IMR-90 (cell line): Measurements from ENCODE around the gene GNE. TPM values are rescaled to one million over a fixed set of nuclear protein-coding genes. Genes with fewer than 3 reads are reported as not detected.

Experiments
- ATAC-seq: fragments of 200-7000 bp; cut with Tn5 transposase; 2 replicates; pipeline ENCODE4 v1.9.1; 2020; ENCODE audit warnings: low read depth, mild to moderate bottlenecking, moderate library complexity
- BruUV-seq: library from RNA; stranded (reverse); fragments of 400-500 nt; replicated peaks from 2 replicates; lab custom pipeline; 2021; lab: Mats Ljungman, UMichigan
- CTCF ChIA-PET: fragments of 300-600 bp; formaldehyde crosslinking; extraction: SDS; loops from one replicate; lab custom pipeline; 2021; ENCODE audit warnings: antibody characterized with exemption; lab: Yijun Ruan, JAX
- POLR2A ChIA-PET: fragments of 300-600 bp; sonication (Branson Sonifier 250); formaldehyde crosslinking; loops from one replicate; lab custom pipeline; 2022; ENCODE audit warnings: antibody characterized with exemption; ENCODE audit not compliant: unreplicated experiment; lab: Charles Lee
- DNase-seq: peaks from one replicate; pipeline ENCODE4 v3.0.0; 2013
- H2AFZ ChIP-seq: replicated peaks from 2 replicates; pipeline ENCODE3; 2013; ENCODE audit warnings: low read length, mild to moderate bottlenecking; ENCODE audit not compliant: poor library complexity
- H2AK5ac ChIP-seq: 2 replicates; pipeline ENCODE4 v1.6.1; 2013; ENCODE audit warnings: low read depth, low read length, inconsistent platforms
- H2AK9ac ChIP-seq: replicated peaks from 2 replicates; pipeline ENCODE3; 2013; ENCODE audit warnings: mild to moderate bottlenecking, low read depth, low read length, moderate library complexity; ENCODE audit not compliant: poor library complexity
- H2BK120ac ChIP-seq: 2 replicates; pipeline ENCODE4 v1.6.1; 2013; ENCODE audit warnings: low read depth, low read length, inconsistent platforms
- H2BK15ac ChIP-seq: 3 replicates; pipeline ENCODE4 v1.6.1; 2013; ENCODE audit warnings: low read depth, low read length, inconsistent platforms
- H2BK20ac ChIP-seq: 2 replicates; pipeline ENCODE4 v1.6.1; 2013; ENCODE audit warnings: low read depth, mild to moderate bottlenecking, inconsistent platforms, low read length, moderate library complexity
- H2BK5ac ChIP-seq: 2 replicates; pipeline ENCODE4 v1.6.1; 2013; ENCODE audit warnings: mild to moderate bottlenecking, low read depth, low read length, inconsistent platforms; ENCODE audit not compliant: poor library complexity, severe bottlenecking
- H3K14ac ChIP-seq: replicated peaks from 2 replicates; pipeline ENCODE4 v1.6.1; 2013; ENCODE audit warnings: low read depth, low read length, inconsistent platforms
- H3K18ac ChIP-seq: 2 replicates; pipeline ENCODE4 v1.6.1; 2013; ENCODE audit warnings: low read depth, low read length, control low read depth
- H3K23ac ChIP-seq: 2 replicates; pipeline ENCODE4 v1.6.1; 2013; ENCODE audit warnings: low read depth, low read length, inconsistent platforms
- H3K27ac ChIP-seq: 2 replicates; pipeline ENCODE4 v1.5.1; 2013; ENCODE audit warnings: mild to moderate bottlenecking, control low read depth, low read length; ENCODE audit not compliant: insufficient read depth
- H3K27me3 ChIP-seq: 2 replicates; pipeline ENCODE4 v1.6.1; 2013; ENCODE audit warnings: low read length; ENCODE audit not compliant: control insufficient read depth, insufficient read depth
- H3K36me3 ChIP-seq: 2 replicates; pipeline ENCODE4 v1.6.1; 2013; ENCODE audit warnings: low read length, mixed read lengths; ENCODE audit not compliant: control insufficient read depth, insufficient read depth
- H3K4ac ChIP-seq: 2 replicates; pipeline ENCODE4 v1.6.1; 2013; ENCODE audit warnings: low read depth, low read length, inconsistent platforms
- H3K4me1 ChIP-seq: 2 replicates; pipeline ENCODE4 v1.6.1; 2013; ENCODE audit warnings: low read length, mixed read lengths; ENCODE audit not compliant: control insufficient read depth, insufficient read depth
- H3K4me2 ChIP-seq: 2 replicates; pipeline ENCODE4 v1.6.1; 2013; ENCODE audit warnings: low read depth, mild to moderate bottlenecking, control low read depth, low read length, moderate library complexity
- H3K4me3 ChIP-seq: 2 replicates; pipeline ENCODE4 v1.5.1; 2013; ENCODE audit warnings: low read depth, mild to moderate bottlenecking, control low read depth, low read length, moderate library complexity; ENCODE audit not compliant: insufficient read depth
- H3K56ac ChIP-seq: 2 replicates; pipeline ENCODE4 v1.6.1; 2013; ENCODE audit warnings: low read length, inconsistent platforms; ENCODE audit not compliant: insufficient read depth; ENCODE audit errors: extremely low read depth
- H3K79me1 ChIP-seq, 2 experiments: 2 replicates each; pipeline ENCODE4 v1.6.1; 2013; ENCODE audit warnings: low read length in 2 of 2, inconsistent platforms in 1 of 2, low read depth in 1 of 2
- H3K9ac ChIP-seq: 2 replicates; pipeline ENCODE4 v1.6.1; 2013; ENCODE audit warnings: low read depth, low read length, control low read depth
- H3K9me1 ChIP-seq: 2 replicates; pipeline ENCODE4 v1.6.1; 2013; ENCODE audit warnings: low read length, inconsistent platforms; ENCODE audit not compliant: insufficient read depth
- H3K9me3 ChIP-seq: 2 replicates; pipeline ENCODE4 v1.6.1; 2013; ENCODE audit warnings: low read length; ENCODE audit not compliant: control insufficient read depth, insufficient read depth
- H4K20me1 ChIP-seq: 2 replicates; pipeline ENCODE4 v1.6.1; 2013; ENCODE audit warnings: low read length, inconsistent platforms; ENCODE audit not compliant: insufficient read depth
- H4K5ac ChIP-seq: 2 replicates; pipeline ENCODE4 v1.6.1; 2013; ENCODE audit warnings: mild to moderate bottlenecking, low read depth, low read length, control low read depth
- H4K8ac ChIP-seq, 2 experiments: 2 replicates each; pipeline ENCODE4 v1.6.1; 2013; ENCODE audit warnings: low read depth in 2 of 2, low read length in 2 of 2, control low read depth in 1 of 2, inconsistent platforms in 1 of 2
- H4K91ac ChIP-seq: 2 replicates; pipeline ENCODE4 v1.6.1; 2013; ENCODE audit warnings: low read depth, low read length, inconsistent platforms; ENCODE audit not compliant: insufficient read depth
- BHLHE40 ChIP-seq: fragments of 150-350 bp; IDR thresholded peaks from 2 replicates; pipeline ENCODE4 v1.6.1; 2016; ENCODE audit warnings: mild to moderate bottlenecking, low read depth, low read length
- CEBPB ChIP-seq: IDR thresholded peaks from 2 replicates; pipeline ENCODE4 v1.6.1; 2012; ENCODE audit warnings: low read depth, low read length, improper control_type of control experiment
- CHD1 ChIP-seq: IDR thresholded peaks from 2 replicates; pipeline ENCODE4 v1.6.1; 2012; ENCODE audit warnings: low read depth, low read length, improper control_type of control experiment
- CTCF ChIP-seq: conservative IDR thresholded peaks from 2 replicates; pipeline ENCODE4 v1.5.1; 2012; ENCODE audit warnings: mild to moderate bottlenecking, low read depth, low read length, improper control_type of control experiment
- ELK1 ChIP-seq: fragments of 150-350 bp; IDR thresholded peaks from 2 replicates; pipeline ENCODE4 v1.6.1; 2016; ENCODE audit warnings: low read depth, mild to moderate bottlenecking, low read length, moderate library complexity, borderline replicate concordance
- FOS ChIP-seq: fragments of 150-350 bp; IDR thresholded peaks from 2 replicates; pipeline ENCODE4 v1.6.1; 2016; ENCODE audit warnings: low read depth, low read length
- MAFK ChIP-seq: IDR thresholded peaks from 2 replicates; pipeline ENCODE4 v1.6.1; 2012; ENCODE audit warnings: low read depth, low read length, improper control_type of control experiment
- MAZ ChIP-seq: IDR thresholded peaks from 2 replicates; pipeline ENCODE4 v1.6.1; 2012; ENCODE audit warnings: low read depth, mild to moderate bottlenecking, low read length, improper control_type of control experiment, moderate library complexity, borderline replicate concordance
- MXI1 ChIP-seq: IDR thresholded peaks from 2 replicates; pipeline ENCODE4 v1.6.1; 2012; ENCODE audit warnings: low read depth, mild to moderate bottlenecking, low read length, moderate library complexity, borderline replicate concordance
- NFE2L2 ChIP-seq: fragments of 150-350 bp; IDR thresholded peaks from 2 replicates; pipeline ENCODE4 v1.6.1; 2016; ENCODE audit warnings: low read depth, mild to moderate bottlenecking, low read length
- POLR2A ChIP-seq: IDR thresholded peaks from 2 replicates; pipeline ENCODE4 v1.6.1; 2012; ENCODE audit warnings: mild to moderate bottlenecking, low read depth, low read length
- RAD21 ChIP-seq: IDR thresholded peaks from 2 replicates; pipeline ENCODE4 v1.6.1; 2012; ENCODE audit warnings: low read length, improper control_type of control experiment
- RCOR1 ChIP-seq: IDR thresholded peaks from 2 replicates; pipeline ENCODE4 v1.6.1; 2012; ENCODE audit warnings: mild to moderate bottlenecking, low read length, improper control_type of control experiment; ENCODE audit not compliant: insufficient replicate concordance
- RFX5 ChIP-seq: IDR thresholded peaks from 2 replicates; pipeline ENCODE4 v1.8.0; 2012; ENCODE audit warnings: low read depth, mild to moderate bottlenecking, low read length, moderate library complexity
- SMC3 ChIP-seq: fragments of 150-350 bp; IDR thresholded peaks from 2 replicates; pipeline ENCODE4 v1.6.1; 2016; ENCODE audit warnings: low read depth, mild to moderate bottlenecking, antibody characterized with exemption, low read length, moderate library complexity
- USF2 ChIP-seq: fragments of 150-350 bp; IDR thresholded peaks from 2 replicates; pipeline ENCODE4 v1.6.1; 2017; ENCODE audit warnings: mild to moderate bottlenecking, antibody characterized with exemption, low read length, low read depth
- WGBS, 2 experiments: methylation state at CpG; one replicate each; pipeline versions ENCODE4 v1.1.5 to v1.1.7; 2013; ENCODE audit warnings: missing lambda C conversion rate in 2 of 2; ENCODE audit not compliant: insufficient read length in 1 of 2; ENCODE audit errors: extremely low coverage in 2 of 2; 5-methylcytosine and 5-hydroxymethylcytosine counted together
- dilution Hi-C: fragments of 300-500 bp; cut with HindIII; formaldehyde crosslinking; loops from one replicate; pipeline ENCODE4 v1.14.3; 2018; ENCODE audit warnings: low sequenced_read_pairs; ENCODE audit not compliant: unreplicated experiment
- in situ Hi-C: fragments of 300-500 bp; cut with MboI; formaldehyde crosslinking; loops from 3 replicates; pipeline ENCODE4 v1.14.3; 2019; ENCODE audit warnings: low sequenced_read_pairs, inconsistent platforms, mixed read lengths
- intact Hi-C: fragments of 100-400 bp; cut with micrococcal nuclease; formaldehyde crosslinking; loops from 2 replicates; pipeline ENCODE4 v1.10.0; 2022
- polyA plus RNA-seq, 3 experiments: library from polyadenylated mRNA; depleted of rRNA; stranded (reverse); fragments of >200 nt; gene quantifications; 2 replicates each; pipeline ENCODE4 v1.2.3, GENCODE V29; 2012; ENCODE audit warnings: low replicate concordance in 1 of 3
- total RNA-seq: library from RNA; depleted of rRNA; stranded (reverse); fragments of >200 nt; gene quantifications from 2 replicates; pipeline ENCODE4 v1.2.3, GENCODE V29; 2012

Gene GNE
- total and polyA plus RNA-seq, 2 of the 4 experiments (the other 2 are of a cell fraction) = 11.7 to 34.1 TPM

GRCh38 chr9:36286388-36286787 lies 28.1 kb upstream of the GNE start:
- Histone ChIP-seq H3K27ac (no peak overlapping the region), H3K9ac (no peak overlapping the region), H4K20me1 (no peaks in the 10 kb centered on the region), H2AK5ac (no peak overlapping the region), H2BK20ac (no peak overlapping the region), H3K79me1 (no peaks in the 10 kb centered on the region), H2BK15ac (no peak overlapping the region), H3K56ac (no peak overlapping the region), H3K9me1 (no peaks in the 10 kb centered on the region), H3K36me3 (no peaks in the 10 kb centered on the region), H2AK9ac (no peak overlapping the region), H3K4ac (no peak overlapping the region), H4K8ac (no peak overlapping the region), H2BK120ac (no peak overlapping the region), H3K4me3 (no peak overlapping the region), H4K5ac (no peak overlapping the region), H2AFZ (no peak overlapping the region), H3K18ac (no peak overlapping the region), H3K14ac (no peak overlapping the region), H2BK5ac (no peak overlapping the region), H3K4me2 (no peak overlapping the region), H4K91ac (no peak overlapping the region), H3K27me3 (no peaks in the 10 kb centered on the region), H3K9me3 (no peaks in the 10 kb centered on the region), H3K23ac (no peak overlapping the region), H3K4me1 (no peaks in the 10 kb centered on the region)
- CTCF ChIA-PET = no interaction called here
- in situ Hi-C loops (no loop called here), dilution Hi-C loops (no loop called here), intact Hi-C loops (no loop called here)
- BruUV-seq = no TSS peak
- POLR2A ChIA-PET = no interaction called here
- no peak for DNase-seq
- TF ChIP-seq ELK1 (no peak), SMC3 (no peak), RCOR1 (no peak), CHD1 (no peak), RFX5 (no peak), CTCF (no peak), MXI1 (no peak), MAZ (no peak), USF2 (no peak), NFE2L2 (no peak), RAD21 (no peak), POLR2A (no peak), CEBPB (no peak), MAFK (no peak), BHLHE40 (no peak), FOS (no peak)
- ATAC-seq = no peak
- WGBS, 2 experiments = no CpG with 5 or more reads among the region's 6 CpGs
